Adipocyte (in vitro differentiated cells): ENCODE data around the gene HIVEP1.

Experiments
- DNase-seq: peaks from one replicate; pipeline ENCODE4 v3.0.0-alpha.2; 2015; ENCODE audit warnings: low read depth
- H3K27me3 ChIP-seq: replicated peaks from 2 replicates; pipeline ENCODE4 v1.7.0; 2013; ENCODE audit warnings: mild to moderate bottlenecking, low read length, moderate library complexity; ENCODE audit not compliant: control insufficient read depth, insufficient read depth
- H3K36me3 ChIP-seq: 2 replicates; pipeline ENCODE4 v1.7.0; 2013; ENCODE audit warnings: low read length, mild to moderate bottlenecking, moderate library complexity; ENCODE audit not compliant: control insufficient read depth, insufficient read depth, severe bottlenecking
- H3K4me1 ChIP-seq: 2 replicates; pipeline ENCODE4 v1.7.0; 2013; ENCODE audit warnings: mild to moderate bottlenecking, low read length, moderate library complexity; ENCODE audit not compliant: control insufficient read depth, insufficient read depth
- H3K4me3 ChIP-seq: 2 replicates; pipeline ENCODE4 v1.7.0; 2013; ENCODE audit warnings: mild to moderate bottlenecking, low read length, moderate library complexity
- H3K9ac ChIP-seq: 2 replicates; pipeline ENCODE4 v1.7.0; 2013; ENCODE audit warnings: mild to moderate bottlenecking, low read length, moderate library complexity
- H3K9me3 ChIP-seq: 2 replicates; pipeline ENCODE4 v1.7.0; 2013; ENCODE audit warnings: mild to moderate bottlenecking, low read length, moderate library complexity; ENCODE audit not compliant: control insufficient read depth

Gene HIVEP1

GRCh38 chr6:12181481-12181880, 169.4 kb downstream of the HIVEP1 start:
- DNase-seq = no peak
- Histone ChIP-seq H3K9ac (no peak overlapping the region), H3K9me3 (no peaks in the 10 kb centered on the region), H3K36me3 (no peaks in the 10 kb centered on the region), H3K27me3 (no peaks in the 10 kb centered on the region), H3K4me3 (no peak overlapping the region), H3K4me1 (peaks cover 4% of the 10 kb centered on the region)

DNA sequence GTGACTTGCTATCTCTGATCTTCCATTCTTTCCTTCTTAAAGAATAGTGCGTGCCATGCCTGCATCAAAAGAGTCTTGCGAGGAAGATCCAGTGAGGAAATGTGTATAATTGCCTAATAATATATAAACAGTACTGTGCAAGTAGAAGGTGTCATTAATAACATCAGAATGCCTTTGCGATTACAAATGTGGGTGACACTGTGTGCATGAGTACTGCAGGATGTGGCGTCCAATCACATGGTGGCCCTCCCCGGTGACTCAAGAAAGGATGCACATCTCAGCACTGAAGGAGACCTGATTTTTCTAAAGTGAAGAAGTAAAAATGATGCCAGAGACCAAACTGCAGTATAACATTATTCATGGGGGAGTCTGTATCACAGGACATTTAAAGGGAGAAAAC, 170.6 kb downstream of the HIVEP1 start:
- Histone ChIP-seq H3K9me3 (no peaks in the 10 kb centered on the region), H3K9ac (no peak overlapping the region), H3K36me3 (no peaks in the 10 kb centered on the region), H3K4me1 (peaks cover 6% of the 10 kb centered on the region), H3K4me3 (no peak overlapping the region), H3K27me3 (no peaks in the 10 kb centered on the region)
- no peak for DNase-seq

DNA sequence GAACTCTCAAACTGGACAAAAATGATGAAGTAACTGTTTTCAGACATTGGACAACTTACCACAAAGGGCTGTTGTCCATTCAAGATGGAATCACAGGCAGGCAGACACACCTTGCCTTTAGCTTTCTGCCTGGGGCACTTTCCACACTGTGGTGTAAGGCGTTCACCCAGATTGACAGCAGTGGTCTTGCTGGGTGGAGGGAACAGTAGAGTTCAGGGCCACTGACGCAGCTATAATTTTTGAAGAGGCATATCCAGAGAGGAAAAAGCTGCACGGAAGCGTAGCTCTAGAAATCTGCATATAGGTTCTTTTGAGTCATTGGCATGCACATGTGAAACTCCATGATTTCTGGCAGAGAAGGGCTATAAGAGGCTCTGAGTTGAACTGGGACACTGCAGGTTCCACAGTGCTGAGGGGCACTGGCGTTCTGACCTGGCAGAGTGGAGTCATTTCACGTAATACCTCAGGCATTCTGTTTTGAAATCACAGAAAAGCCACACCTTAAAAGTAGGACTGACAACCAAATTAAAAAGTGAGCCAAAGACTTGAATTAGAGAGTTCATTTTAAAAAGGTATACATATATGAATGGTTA, 173.1 kb downstream of the HIVEP1 start:
- H3K4me1 ChIP-seq = peaks cover 9% of the 10 kb centered on the region

DNA sequence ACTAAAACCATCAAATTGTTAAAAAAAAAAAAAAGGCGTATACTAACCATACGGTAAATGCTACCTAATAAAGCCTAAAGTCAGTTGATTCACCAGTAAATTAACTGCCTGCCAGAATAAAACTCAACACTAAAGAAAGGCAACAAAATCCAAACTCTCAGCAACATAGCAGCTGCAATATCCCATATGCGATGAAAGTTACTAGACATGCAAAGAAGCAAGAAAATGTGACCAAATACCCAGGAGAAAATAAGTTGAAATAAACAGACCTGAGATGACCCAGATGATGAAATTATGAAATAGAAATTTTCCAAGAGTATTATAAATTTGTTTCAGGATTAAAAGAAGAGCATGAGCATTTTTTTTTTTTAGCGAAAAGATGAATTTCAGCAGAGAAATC, 174.4 kb downstream of the HIVEP1 start:
- Histone ChIP-seq H3K9me3 (no peaks in the 10 kb centered on the region), H3K4me1 (peaks cover 9% of the 10 kb centered on the region), H3K27me3 (no peaks in the 10 kb centered on the region), H3K36me3 (no peaks in the 10 kb centered on the region), H3K4me3 (no peak overlapping the region), H3K9ac (peak overlapping the region; percentile 0)
- DNase-seq = no peak

More for the DNA sequence above, 173.1 kb downstream of the HIVEP1 start:
- no peaks in the 10 kb centered on the region for H3K9me3 ChIP-seq
- H3K27me3 ChIP-seq = no peaks in the 10 kb centered on the region
- H3K9ac ChIP-seq = no peak overlapping the region
- H3K4me3 ChIP-seq = no peak overlapping the region
- DNase-seq = no peak
- H3K36me3 ChIP-seq = no peaks in the 10 kb centered on the region

DNA sequence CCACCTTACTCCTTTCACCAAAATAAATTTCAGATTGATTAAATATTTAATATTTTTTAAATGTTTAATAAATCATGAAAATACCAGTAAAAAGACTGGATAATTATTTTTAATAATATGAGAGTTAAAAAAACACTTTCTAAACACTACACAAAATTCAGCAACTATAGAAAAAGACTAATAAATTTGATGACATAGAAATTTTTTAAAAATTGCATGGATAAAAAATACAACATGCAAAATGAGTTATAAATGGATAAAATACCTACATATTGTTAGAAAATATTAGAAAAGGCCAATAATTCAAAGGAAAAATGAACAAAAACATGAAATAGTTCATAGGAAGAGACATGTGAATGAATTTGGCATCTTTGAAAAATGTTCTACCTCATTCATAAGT, 177.0 kb downstream of the HIVEP1 start:
- Histone ChIP-seq H3K9me3 (no peaks in the 10 kb centered on the region), H3K36me3 (no peaks in the 10 kb centered on the region), H3K9ac (no peak overlapping the region), H3K4me3 (no peak overlapping the region), H3K4me1 (peaks cover 9% of the 10 kb centered on the region), H3K27me3 (no peaks in the 10 kb centered on the region)
- DNase-seq = no peak

GRCh38 chr6:12189661-12190060, 177.5 kb downstream of the HIVEP1 start:
- Histone ChIP-seq H3K9me3 (no peaks in the 10 kb centered on the region), H3K9ac (no peak overlapping the region), H3K27me3 (no peaks in the 10 kb centered on the region), H3K36me3 (no peaks in the 10 kb centered on the region), H3K4me3 (no peak overlapping the region), H3K4me1 (peaks cover 9% of the 10 kb centered on the region)
- no peak for DNase-seq

DNA sequence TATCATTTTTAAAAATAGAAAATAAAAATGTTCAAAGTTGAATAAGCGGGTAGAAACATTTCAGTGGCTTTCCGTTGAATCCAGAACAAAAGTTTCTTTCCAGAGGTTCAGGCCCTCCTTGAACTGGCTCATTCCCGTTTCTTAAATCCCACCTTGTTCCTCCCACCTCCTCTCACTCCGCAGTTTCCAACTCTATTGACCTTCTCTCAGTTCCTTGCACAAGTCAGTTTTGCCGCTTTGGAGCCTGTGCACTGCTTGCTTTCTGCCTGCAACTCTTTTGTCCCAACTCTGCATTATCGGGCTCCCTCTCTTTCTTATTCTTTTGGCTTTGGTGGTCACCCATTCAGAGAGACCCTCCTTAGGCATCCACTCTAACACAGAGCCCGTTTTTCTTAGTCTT, 178.1 kb downstream of the HIVEP1 start:
- Histone ChIP-seq H3K27me3 (no peaks in the 10 kb centered on the region), H3K4me1 (peaks cover 9% of the 10 kb centered on the region), H3K9ac (no peak overlapping the region), H3K4me3 (no peak overlapping the region), H3K36me3 (no peaks in the 10 kb centered on the region), H3K9me3 (no peaks in the 10 kb centered on the region)
- no peak for DNase-seq

- Histone ChIP-seq H3K9me3 (no peaks in the 10 kb centered on the region), H3K4me1 (no peaks in the 10 kb centered on the region), H3K36me3 (no peaks in the 10 kb centered on the region), H3K9ac (no peak overlapping the region), H3K4me3 (no peak overlapping the region), H3K27me3 (no peaks in the 10 kb centered on the region)
- DNase-seq = peak; percentile 2
Observed at GRCh38 chr6:12196326-12196936, 184.3 kb downstream of the HIVEP1 start.

DNA sequence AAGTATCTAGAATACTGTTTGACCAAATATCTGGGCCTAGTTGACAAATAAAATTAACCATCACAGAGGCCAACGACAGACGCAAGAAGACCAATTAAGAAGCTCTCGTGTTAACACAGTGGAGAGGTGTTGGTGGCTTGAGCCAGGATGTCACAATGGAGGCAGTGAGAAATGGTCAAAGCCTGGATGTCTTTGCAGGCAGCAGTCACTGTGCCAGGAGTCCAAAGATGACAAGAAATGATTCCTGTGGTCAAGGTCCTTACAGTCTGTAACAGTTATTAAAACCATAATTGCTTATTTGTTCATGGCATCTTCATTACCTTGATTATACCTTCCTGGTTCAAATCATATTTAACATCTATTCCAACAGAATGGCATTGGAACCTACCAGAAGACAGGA, 186.7 kb downstream of the HIVEP1 start:
- H3K27me3 ChIP-seq = no peaks in the 10 kb centered on the region
- H3K9me3 ChIP-seq = no peaks in the 10 kb centered on the region
- H3K4me3 ChIP-seq = no peak overlapping the region
- H3K9ac ChIP-seq = no peak overlapping the region
- H3K36me3 ChIP-seq = no peaks in the 10 kb centered on the region
- H3K4me1 ChIP-seq = no peaks in the 10 kb centered on the region
- no peak for DNase-seq

- Histone ChIP-seq H3K36me3 (no peaks in the 10 kb centered on the region), H3K27me3 (no peaks in the 10 kb centered on the region), H3K9ac (no peak overlapping the region), H3K9me3 (no peaks in the 10 kb centered on the region), H3K4me3 (no peak overlapping the region), H3K4me1 (no peaks in the 10 kb centered on the region)
- DNase-seq = no peak
Observed at GRCh38 chr6:12200015-12200564, 188.0 kb downstream of the HIVEP1 start.

- no peaks in the 10 kb centered on the region for H3K36me3 ChIP-seq
- no peak for DNase-seq
- H3K9me3 ChIP-seq = no peaks in the 10 kb centered on the region
- no peak overlapping the region for H3K4me3 ChIP-seq
- no peak overlapping the region for H3K9ac ChIP-seq
- no peaks in the 10 kb centered on the region for H3K27me3 ChIP-seq
- H3K4me1 ChIP-seq = no peaks in the 10 kb centered on the region
Observed at GRCh38 chr6:12200761-12201160, 188.6 kb downstream of the HIVEP1 start.

- H3K4me1 ChIP-seq = no peaks in the 10 kb centered on the region
- H3K9ac ChIP-seq = no peak overlapping the region
- no peak for DNase-seq
- no peaks in the 10 kb centered on the region for H3K9me3 ChIP-seq
- H3K27me3 ChIP-seq = no peaks in the 10 kb centered on the region
- no peak overlapping the region for H3K4me3 ChIP-seq
- no peaks in the 10 kb centered on the region for H3K36me3 ChIP-seq
Observed at GRCh38 chr6:12203001-12203400, 190.9 kb downstream of the HIVEP1 start.
